ENCODE results near the gene ORC2.
"Not testable (repeated sequence)": the region's sequence is repeated elsewhere in the genome, so short reads cannot be mapped to it uniquely, and the experiment has no call there.

Gene ORC2

DNA sequence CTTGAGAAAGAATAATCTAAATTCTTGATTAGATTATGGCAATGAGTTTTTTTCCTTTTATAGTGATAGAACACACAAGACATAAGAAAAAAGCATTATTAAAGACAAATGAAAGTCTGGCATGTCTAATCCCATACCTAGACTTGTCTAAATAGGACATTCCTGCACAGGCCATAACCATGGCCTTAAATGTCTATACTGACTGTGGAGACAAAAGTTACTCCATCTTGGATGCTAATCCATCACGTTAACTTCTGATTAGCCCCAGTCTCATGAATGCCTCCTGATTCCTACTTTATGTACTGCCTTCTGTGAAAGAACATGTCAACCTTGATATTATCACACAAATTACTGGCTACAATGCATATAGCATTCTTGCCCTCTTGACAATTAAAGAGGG lies 23.6 kb downstream of the ORC2 start:
- DNase-seq (ENCODE audit: low read depth in 2 of 2) = no peak

DNA sequence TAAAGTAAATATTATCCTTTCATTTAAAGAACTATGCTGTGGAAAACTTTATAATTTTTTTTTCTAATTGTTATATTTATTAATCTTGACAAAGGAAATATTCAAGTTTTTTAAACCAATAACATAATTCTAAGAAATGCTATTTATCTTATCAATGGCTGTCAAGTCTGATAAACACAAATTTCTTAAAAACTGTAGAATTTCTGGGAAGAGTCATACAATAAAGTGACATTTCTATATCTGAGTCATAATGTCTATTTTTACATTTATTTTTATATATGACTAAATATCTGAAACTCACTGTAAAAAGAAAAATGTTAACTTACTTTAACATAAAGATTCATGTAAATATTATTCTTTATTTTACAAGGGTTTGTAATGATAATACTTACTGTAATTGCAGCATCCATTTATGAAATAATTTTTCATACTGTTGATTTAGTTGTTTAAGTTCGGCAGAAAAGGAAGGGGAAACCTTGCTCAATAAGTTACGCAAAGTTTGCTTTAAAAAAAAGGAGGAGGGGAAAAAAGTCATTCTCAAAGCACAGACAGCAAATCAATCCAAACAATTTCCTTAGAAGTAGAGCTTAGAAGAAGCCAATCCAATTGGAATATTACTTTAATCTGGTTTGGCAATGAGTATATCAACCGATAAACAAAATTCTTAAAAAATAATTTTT lies 32.4 kb downstream of the ORC2 start:
- no peak for DNase-seq (ENCODE audit: low read depth in 2 of 2)

DNA sequence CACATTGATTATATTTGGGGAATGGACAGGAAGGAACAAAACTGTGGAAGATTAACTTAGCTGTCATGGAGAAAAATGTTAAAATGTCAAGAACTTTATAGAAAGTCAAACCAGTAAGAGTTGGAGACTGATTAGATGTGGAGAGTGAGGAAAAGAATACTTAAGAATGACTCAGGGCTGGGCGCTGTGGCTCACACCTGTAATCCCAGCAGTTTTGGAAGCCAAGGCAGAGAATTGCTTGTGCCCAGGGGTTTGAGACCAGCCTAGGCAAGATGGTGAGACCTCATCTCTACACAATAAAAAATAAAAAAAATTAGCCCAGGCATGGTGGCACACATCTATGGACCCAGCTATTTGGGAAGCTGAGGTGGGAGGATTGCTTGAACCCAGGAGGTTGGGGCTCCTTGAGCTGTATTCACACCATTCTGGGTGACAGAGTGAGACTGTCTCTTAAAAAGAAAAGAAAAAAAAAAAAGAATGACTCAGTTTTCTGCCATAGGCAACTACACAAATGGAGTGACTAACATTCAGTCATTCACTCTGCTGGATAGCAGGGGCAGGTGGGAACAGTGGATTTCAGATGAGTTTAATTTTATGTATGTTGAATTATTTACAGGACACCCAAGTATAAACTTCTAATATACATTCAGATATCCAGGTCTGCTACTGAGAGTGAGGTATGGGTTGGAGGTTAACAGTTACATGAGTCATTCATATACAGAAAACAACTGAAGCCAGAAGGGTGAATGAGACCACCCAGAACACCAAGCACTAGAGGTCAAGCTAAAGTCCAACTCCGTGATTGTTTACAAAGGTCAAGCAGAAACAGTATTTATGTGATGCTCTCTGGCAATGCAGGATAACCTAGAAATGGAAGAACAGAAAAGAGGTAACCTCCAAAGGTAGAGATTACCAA lies 33.9 kb downstream of the ORC2 start:
- no peak for DNase-seq (ENCODE audit: low read depth in 2 of 2)

DNA sequence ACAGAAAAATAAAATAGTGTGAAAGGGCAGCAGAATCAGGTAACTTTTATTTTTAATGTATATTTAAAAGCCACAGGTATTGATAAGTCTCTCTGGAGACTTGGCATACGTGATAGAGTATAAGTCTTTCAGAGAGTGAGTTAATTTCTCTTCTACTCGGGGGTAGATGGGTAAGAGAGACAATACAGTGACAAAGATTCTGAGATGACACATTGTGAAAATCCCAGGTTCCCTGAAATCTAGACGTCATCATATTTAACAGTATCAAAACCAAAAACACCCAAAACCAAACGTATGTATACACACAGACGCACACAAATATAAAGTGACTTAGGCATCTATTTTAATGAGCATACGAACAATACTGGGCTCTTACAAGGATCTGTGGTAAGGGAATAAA lies 41.0 kb downstream of the ORC2 start:
- DNase-seq (ENCODE audit: low read depth in 2 of 2) = no peak

DNA sequence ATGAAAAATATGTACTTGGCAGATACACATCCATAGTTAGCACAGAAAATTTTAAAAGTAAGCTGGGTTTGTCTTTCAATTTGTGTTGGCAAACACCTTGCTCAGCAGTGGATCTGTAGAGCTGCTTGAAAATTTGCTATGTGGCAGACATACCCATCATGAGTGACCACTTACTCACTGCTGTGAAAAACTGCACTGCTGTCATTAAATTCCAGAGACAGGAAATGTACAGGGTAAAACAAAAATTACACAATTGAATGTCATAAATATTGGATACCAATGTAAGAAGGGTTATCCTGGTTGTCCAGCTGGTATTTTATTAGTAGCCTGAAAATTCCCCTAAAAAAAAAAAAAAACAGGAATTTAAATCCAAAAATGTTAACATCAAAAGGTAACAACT lies 49.8 kb downstream of the ORC2 start:
- DNase-seq (ENCODE audit: low read depth in 2 of 2) = no peak

- no peak for DNase-seq (ENCODE audit: low read depth in 2 of 2)
These were observed 53.5 kb downstream of the ORC2 start for GRCh38 chr2:200909958-200910357.

DNA sequence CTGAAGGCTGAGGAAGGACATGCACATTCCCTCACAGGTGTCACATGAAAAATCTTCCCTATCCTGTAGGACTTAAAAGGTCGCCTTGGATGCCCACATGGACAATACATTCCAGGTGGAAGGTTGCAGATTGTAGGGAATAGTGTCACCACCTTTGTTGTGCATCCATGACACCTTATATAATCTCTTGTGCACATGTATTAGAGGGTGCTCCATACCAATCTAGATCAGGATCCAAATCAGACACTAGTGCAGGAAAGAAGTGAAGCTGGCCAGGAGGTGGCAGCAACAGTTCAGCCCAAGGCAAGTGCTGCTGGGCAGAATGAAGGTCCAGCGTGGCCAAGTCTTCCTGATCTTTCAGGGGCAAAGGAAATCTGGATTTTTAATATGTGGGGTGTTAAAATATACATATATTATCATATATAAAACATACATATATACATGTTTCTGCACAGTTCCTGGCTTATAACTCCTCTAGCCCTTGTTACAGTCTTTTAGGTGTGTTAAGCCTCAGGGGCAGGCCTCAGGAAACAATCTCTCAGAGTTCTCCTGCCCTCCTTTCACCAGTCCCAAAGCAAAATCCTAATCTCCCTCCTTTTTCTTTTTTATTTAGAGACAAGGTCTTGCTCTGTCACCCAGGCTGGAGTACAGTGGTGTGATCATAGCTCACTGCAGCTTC lies 57.7 kb downstream of the ORC2 start:
- no peak for DNase-seq (ENCODE audit: low read depth in 2 of 2)

DNA sequence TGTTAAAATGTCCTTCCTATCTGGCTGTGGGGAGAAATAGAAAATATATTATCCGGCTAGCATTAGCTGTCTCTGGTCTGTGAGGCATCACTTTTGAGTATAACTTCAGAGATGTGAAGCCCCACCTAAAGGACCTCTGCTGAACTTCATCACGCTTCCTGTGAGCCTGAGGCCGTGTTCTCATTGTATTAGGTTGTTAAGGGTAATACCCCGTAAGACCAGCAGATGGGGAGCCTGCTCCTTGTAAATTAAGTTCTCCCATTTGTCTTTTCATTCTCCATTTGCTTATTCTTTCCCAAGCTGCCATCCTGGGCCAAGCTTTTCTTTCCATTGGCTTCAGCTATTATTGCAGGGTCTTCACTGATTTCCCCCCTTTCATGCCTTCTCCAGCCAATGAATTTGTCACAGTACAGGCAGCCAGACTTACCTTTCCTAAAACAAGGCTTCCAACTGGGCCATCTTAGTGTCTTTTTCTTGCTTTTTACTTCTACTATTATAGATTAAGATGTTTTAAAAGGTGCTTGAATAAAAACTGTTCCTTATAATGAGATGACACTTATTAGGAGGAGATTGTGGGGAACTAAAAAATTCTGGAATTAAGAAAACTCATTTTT lies 61.9 kb downstream of the ORC2 start:
- DNase-seq (ENCODE audit: low read depth in 2 of 2) = peak; percentile 59 to 60

DNA sequence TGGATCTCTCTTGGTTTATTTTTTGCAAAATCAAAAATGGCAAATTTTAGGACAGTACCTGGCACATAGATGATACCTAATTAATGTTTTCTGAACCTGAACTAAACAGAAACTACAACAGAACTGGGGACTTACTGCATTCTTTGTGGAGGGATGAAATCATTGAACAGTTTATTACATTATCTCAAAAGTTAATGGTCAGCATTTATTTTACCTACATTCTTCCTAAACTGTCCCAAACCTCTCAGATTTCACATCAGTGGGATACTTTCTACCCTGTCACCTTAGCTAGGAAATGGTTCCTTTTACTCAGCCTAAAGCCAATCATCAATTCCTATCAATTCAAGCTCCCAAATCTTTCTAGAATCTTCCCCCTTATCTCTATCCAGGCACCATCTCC lies 64.0 kb downstream of the ORC2 start:
- DNase-seq (ENCODE audit: low read depth in 2 of 2) = no peak

DNA sequence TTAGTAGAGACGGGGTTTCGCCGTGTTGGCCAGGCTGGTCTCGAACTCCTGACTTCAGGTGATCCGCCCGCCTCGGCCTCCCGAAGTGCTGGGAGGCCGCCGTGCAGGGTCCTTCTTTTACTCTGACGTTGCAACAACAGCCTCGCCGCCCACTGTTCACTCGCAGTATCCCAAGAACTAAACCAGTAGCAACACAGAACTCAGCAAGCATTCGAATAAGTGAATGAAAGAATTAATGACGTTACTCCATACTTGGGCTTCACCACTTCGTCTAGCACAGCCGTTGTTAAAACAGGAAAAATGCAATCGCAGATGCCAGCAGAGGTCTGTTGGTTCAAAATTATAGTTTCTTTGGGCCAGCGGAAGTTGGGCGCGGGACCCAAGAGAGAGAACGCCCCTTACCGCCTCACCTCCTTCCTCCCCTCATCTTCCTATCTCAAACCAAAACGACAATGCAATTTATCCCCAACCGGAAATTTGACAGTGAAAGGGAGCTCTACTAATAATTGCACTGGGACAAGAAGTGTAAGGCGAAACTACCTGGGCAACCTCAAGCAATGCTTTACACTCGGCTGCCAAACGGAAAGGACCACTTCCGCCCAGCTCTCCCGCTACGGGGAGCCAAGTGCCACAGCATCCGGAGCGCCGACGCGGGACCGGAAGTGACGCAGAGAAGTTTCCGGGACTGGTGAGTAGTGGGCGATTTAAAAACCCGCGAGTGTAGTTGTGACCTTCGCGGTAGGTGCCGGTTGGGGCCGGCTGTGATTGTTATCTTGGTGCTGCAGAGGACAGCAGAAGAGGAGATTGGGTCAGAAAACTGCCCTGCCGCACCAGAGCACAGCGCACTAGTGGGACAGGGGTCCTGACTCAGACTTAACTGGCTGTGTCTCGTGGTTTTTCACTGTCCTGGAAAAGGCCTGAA lies 74.5 kb downstream of the ORC2 start, which contains the start of the genes NIF3L1 and PPIL3:
Gene NIF3L1 (plus strand): TSS at position 668 of the 922 bp plus-strand sequence. CDS start 2,573 bp downstream, outside the sequence.
Gene PPIL3 (minus strand): TSS at position 374 of the 922 bp plus-strand sequence. CDS start 1,462 bp downstream, outside the sequence.
- DNase-seq (ENCODE audit: low read depth in 2 of 2) = peak; percentile 95

DNA sequence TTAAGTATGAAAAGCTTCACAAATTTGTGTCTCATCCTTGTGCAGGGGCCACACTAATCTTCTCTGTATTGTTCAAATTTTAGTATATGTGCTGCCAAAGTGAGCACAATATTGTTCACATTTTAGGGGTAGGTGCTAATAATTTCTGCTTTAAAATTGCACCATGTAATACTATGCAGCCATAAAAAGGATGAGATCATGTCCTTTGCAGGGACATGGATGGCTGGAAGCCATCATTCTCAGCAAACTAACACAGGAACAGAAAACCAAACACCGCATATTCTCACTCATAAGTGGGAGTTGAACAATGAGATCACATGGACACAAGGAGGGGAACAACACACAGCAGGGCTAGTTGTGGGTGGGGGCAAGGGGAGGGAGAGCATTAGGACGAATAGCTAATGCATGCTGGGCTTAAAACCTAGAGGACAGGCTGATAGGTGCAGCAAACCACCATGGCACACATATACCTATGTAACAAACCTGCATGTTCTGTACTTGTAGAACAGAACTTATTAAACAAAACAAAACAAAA lies 81.7 kb downstream of the ORC2 start:
- DNase-seq (ENCODE audit: low read depth in 2 of 2) = not testable (repeated sequence)

DNA sequence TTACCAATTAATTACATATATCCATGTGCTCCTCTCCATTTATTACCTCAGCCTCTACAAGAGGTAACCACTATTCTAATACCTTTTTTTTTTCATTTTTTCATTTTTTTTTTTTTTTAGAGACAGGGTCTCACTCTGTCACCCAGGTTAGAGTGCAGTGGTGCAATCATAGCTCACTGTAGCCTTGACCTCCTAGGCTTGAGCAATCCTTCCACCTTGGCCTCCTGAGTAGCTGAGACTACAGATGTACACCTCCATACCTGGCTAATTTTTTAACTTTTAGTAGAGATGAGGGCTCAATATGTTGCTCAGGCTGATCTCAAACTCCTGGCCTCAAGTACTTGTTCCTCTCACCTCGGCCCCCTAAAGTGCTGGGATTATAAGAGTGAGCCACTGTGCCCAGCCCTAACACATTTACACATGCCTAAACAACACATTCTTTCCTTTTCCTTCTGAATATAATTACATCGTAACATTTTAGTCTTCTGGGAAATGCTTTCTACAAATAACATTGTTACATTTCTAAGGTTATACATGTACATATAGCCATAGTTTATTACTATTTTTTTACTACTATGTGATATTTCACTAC lies 85.1 kb downstream of the ORC2 start:
- DNase-seq (ENCODE audit: low read depth in 2 of 2) = no peak

DNA sequence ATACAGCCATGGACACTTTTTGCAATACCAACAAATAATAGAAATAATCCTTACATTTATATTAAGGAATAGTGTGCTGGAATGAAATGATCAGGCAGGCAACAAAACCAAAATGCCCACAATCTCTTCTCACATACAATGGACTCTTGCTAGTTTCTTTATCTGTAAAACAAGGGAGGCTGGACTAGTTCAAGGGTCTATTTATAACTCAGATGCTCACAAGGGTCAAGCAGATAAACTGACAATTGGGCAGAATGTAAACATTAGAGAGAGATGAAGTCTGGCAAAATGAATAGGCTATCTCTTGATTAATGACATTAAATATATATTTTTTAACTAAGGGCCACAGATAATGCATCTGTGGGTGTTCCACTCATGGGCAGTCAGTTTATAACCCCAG lies 86.0 kb downstream of the ORC2 start:
- no peak for DNase-seq (ENCODE audit: low read depth in 2 of 2)

DNA sequence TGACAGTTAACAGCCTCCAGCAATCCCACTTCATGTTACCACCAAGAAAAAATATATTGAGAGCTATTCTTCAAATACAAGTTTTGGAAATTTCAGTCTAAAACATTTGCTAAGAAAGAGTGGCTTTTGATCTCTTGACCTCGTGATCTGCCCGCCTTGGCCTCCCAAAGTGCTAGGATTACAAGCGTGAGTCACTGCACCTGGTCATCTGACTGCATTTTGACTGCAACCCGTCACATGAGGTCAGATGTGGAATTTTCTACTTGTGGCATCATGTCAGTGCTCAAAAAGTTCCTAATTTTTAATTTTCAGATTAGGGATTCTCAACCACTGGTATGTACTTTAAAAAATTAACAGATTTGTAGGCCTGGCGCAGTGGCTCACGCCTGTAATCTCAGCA lies 89.9 kb downstream of the ORC2 start:
- DNase-seq (ENCODE audit: low read depth in 2 of 2) = no peak

GRCh38 chr2:200871151-200871550 lies 92.3 kb downstream of the ORC2 start:
- DNase-seq (ENCODE audit: low read depth in 2 of 2) = no peak

DNA sequence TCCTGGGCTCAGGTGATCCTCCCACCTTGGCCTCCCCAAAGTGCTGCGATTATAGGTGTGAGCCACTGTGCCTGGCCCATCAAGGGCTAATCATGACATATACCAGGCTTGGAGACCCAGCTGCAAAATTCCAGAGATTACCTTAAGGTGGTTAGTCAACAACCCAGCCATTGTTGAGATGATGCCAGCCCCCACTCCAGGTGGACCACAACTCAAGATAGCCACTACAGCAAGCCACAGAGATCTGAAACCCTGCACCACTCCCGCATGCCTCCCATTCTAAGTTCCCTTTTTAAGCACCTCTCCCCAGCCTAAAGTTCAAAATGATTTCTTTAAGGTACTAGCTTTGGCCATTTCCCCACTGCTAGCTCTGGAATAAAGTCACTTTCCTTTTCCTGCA lies 94.4 kb downstream of the ORC2 start:
- DNase-seq (ENCODE audit: low read depth in 2 of 2) = no peak

DNA sequence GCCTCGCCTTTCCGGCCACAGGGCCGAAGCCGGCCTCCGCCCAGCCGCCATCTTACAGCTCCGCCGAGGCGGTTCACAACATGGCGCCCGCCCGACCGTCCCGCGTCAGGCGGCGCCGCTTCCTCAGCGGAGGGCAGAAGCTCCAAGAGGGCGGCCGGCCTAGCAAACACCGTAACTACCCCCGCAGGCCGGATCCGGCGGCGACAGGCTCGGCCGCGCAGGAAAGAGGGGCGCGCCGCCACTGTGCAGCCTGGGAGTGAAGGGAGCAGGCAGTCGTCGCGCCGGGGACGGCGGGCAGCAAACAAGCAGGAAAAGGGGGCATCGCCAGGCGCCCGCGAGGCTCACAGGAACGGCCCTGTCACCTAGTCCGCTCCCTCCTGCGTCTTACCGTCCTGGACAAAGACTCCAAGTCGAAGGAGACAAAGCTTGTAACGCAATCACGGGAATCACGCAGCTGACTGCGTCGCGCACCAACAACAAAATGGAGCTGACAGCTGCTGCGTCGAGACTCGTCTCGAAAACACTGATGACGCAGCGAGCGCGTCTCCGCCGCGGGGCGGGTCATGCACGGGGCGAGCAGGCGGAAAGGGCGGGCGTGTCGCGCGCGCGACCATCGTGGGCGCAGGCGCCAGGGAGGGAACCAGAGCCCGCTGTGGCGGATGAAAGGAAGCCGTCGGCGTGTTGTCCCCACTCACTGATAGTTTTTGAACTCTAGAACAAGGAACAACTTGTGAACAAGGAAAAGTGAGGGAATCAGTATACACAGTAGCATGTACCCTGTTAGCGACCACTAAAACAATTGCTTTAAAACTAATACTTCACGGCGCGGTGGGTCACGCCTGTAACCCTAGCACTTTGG lies 99.1 kb downstream of the ORC2 start, which contains the start of gene CLK1:
Gene CLK1 (minus strand): TSS at position 483 of the 859 bp plus-strand sequence. CDS start 2,796 bp downstream, outside the sequence.
- peak; percentile 94 to 96 for DNase-seq (ENCODE audit: low read depth in 2 of 2)

DNA sequence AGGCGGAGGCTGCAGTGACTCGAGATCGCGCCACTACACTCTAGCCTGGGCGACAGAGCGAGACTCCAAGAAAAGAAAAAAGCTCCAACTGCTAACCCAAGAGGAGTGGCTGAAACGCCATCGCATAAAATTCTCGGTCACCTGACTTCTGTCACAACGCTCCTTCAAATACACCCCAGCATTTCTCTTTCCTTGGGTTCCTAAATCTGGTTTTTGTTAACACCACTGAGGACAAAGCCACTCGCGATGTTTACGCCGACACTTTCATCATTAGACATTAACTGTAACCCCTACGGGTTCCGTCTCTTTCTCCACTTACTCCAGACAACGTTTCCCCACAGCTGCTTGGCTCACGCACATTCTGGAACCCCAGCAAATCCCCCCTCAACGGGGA lies 99.7 kb downstream of the ORC2 start:
- no peak for DNase-seq (ENCODE audit: low read depth in 2 of 2)

DNA sequence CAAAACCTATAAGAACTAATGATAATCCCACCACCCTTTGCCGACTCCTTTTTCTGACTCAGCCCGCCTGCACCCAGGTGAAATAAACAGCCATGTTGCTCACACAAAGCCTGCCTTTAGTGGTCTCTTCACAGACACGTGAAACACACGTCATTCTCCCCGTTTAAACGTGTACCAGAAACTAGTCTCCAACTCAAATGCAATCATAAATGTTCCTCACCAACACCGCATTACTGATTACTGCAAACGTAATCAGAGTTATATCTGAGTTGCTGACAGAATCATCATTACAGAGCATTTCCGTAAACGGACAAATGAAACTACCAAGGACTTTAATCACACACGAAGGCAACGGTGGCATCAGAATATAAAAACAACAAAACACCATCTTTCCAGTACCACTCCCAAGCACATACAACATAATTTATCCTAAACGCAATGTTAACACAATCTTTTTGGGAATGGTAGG lies 100.9 kb downstream of the ORC2 start:
- peak; percentile 34 to 55 for DNase-seq (ENCODE audit: low read depth in 2 of 2)

Data from activated CD8-positive, alpha-beta memory T cell treated with anti-CD3 and anti-CD28 coated beads for 4 hours (primary cell).